Measurements from ENCODE around the gene ZSCAN30. TPM values are rescaled to one million over a fixed set of nuclear protein-coding genes. Genes with fewer than 3 reads are reported as not detected.

Gene ZSCAN30
- total RNA-seq, 1 experiment from 2014 or later, result 21.9 TPM

GRCh38 chr18:35253655-35254287 lies 36.3 kb downstream of the ZSCAN30 start (continued):
- TF ChIP-seq ZNF416 (CRISPR knock-in tag; IDR thresholded peaks at IDR 0.05), result no peak
- no peak for TF ChIP-seq AFF4 (CRISPR knock-in tag; IDR thresholded peaks at IDR 0.05; ENCODE audit: borderline replicate concordance)
- no peak for TF ChIP-seq ZMAT4 (CRISPR knock-in tag; IDR thresholded peaks at IDR 0.05)
- TF ChIP-seq MXD4 (CRISPR knock-in tag; IDR thresholded peaks at IDR 0.05; ENCODE audit: borderline replicate concordance), result no peak
- TF ChIP-seq CBFB (CRISPR knock-in tag; IDR thresholded peaks at IDR 0.05; ENCODE audit: low read depth), result no peak
- TF ChIP-seq ZNF281 (CRISPR knock-in tag; IDR thresholded peaks at IDR 0.05), result no peak

GRCh38 chr18:35252466-35252865 lies 37.6 kb downstream of the ZSCAN30 start:
- ChIA-PET POLR2A (no interaction called here), CTCF (no interaction called here)
- TF ChIP-seq SP1 (CRISPR knock-in tag; conservative IDR thresholded peaks at IDR 0.05) (no peak), ZNF121 (CRISPR knock-in tag; IDR thresholded peaks at IDR 0.05) (no peak), NR1H2 (CRISPR knock-in tag; IDR thresholded peaks at IDR 0.05) (no peak), ATF2 (CRISPR knock-in tag; IDR thresholded peaks at IDR 0.05; ENCODE audit: borderline replicate concordance, low read depth) (no peak), IRF2 (CRISPR knock-in tag; IDR thresholded peaks at IDR 0.05; ENCODE audit: borderline replicate concordance, low read depth) (no peak), ATF3 (CRISPR knock-in tag; conservative IDR thresholded peaks at IDR 0.05) (no peak), MXD4 (CRISPR knock-in tag; IDR thresholded peaks at IDR 0.05; ENCODE audit: borderline replicate concordance) (no peak), ERG (CRISPR knock-in tag; IDR thresholded peaks at IDR 0.05) (no peak), STAT6 (CRISPR knock-in tag; conservative IDR thresholded peaks at IDR 0.05; ENCODE audit: low read depth) (no peak), HMGXB4 (CRISPR knock-in tag; IDR thresholded peaks at IDR 0.05) (no peak), GTF2I (CRISPR knock-in tag; conservative IDR thresholded peaks at IDR 0.05) (no peak), MYBL2 (CRISPR knock-in tag; IDR thresholded peaks at IDR 0.05) (no peak), OVOL2 (CRISPR knock-in tag; IDR thresholded peaks at IDR 0.05; ENCODE audit: borderline replicate concordance) (no peak)
- Mint-ChIP-seq H3K36me3 (peaks cover 54% of the 10 kb centered on the region), H3K27me3 (ENCODE audit: low read depth) (no peaks in the 10 kb centered on the region), H3K9me3 (peaks cover 19% of the 10 kb centered on the region), H3K27ac (no peak overlapping the region), H3K4me1 (no peaks in the 10 kb centered on the region), H3K4me3 (no peak overlapping the region)
- DNase-seq (ENCODE audit: low spot score) (no peak), ATAC-seq (no peak)
